Fibroblast of lung (primary cell): ENCODE data around the gene RNF175. TPM values are rescaled to one million over a fixed set of nuclear protein-coding genes. Genes with fewer than 3 reads are reported as not detected.

ENCODE experiments used
- DNase-seq, 2 donors: peaks; one replicate each; pipeline versions ENCODE4 v3.0.0 to v3.0.0-alpha.2; 2010; ENCODE audit warnings: low read depth in 2 of 2
- H2AFZ ChIP-seq: 2 replicates; pipeline ENCODE4 v1.5.1; 2012; ENCODE audit warnings: low read length, control low read depth, inconsistent platforms
- H3K27ac ChIP-seq: 2 replicates; pipeline ENCODE4 v1.5.1; 2011; ENCODE audit warnings: low read length, control low read depth; ENCODE audit not compliant: insufficient read depth
- H3K27me3 ChIP-seq: 2 replicates; pipeline ENCODE4 v1.5.1; 2011; ENCODE audit warnings: mild to moderate bottlenecking, low read length; ENCODE audit not compliant: control insufficient read depth, insufficient read depth
- H3K36me3 ChIP-seq: 2 replicates; pipeline ENCODE4 v1.5.1; 2011; ENCODE audit warnings: low read length; ENCODE audit not compliant: control insufficient read depth, insufficient read depth
- H3K4me1 ChIP-seq: 2 replicates; pipeline ENCODE4 v1.5.1; 2011; ENCODE audit warnings: low read length; ENCODE audit not compliant: control insufficient read depth, insufficient read depth; ENCODE audit errors: extremely low read depth
- H3K4me2 ChIP-seq: 2 replicates; pipeline ENCODE4 v1.5.1; 2011; ENCODE audit warnings: low read length, control low read depth; ENCODE audit not compliant: insufficient read depth; ENCODE audit errors: extremely low read depth
- H3K4me3 ChIP-seq, 4 experiments: fragments of 200-600 bp in 1 of 4; sonication (generic) in 1 of 4; replicated peaks in 1 of 4; 2 replicates each; pipeline ENCODE4 v1.5.1; 2011 to 2016; ENCODE audit warnings: low read length in 4 of 4, low read depth in 3 of 4, mild to moderate bottlenecking in 3 of 4, control low read depth in 2 of 4, inconsistent platforms in 1 of 4, mixed read lengths in 1 of 4; ENCODE audit not compliant: insufficient read depth in 1 of 4; ENCODE audit errors: control extremely low read depth in 1 of 4
- H3K79me2 ChIP-seq: 2 replicates; pipeline ENCODE4 v1.5.1; 2012; ENCODE audit warnings: mild to moderate bottlenecking, low read length, inconsistent platforms; ENCODE audit not compliant: control insufficient read depth, insufficient read depth
- H3K9ac ChIP-seq: 2 replicates; pipeline ENCODE4 v1.5.1; 2011; ENCODE audit warnings: mild to moderate bottlenecking, low read length, control low read depth; ENCODE audit not compliant: insufficient read depth
- H3K9me3 ChIP-seq: 2 replicates; pipeline ENCODE4 v1.5.1; 2012; ENCODE audit warnings: low read depth, low read length; ENCODE audit not compliant: control insufficient read depth, insufficient read depth
- H4K20me1 ChIP-seq: 2 replicates; pipeline ENCODE4 v1.5.1; 2011; ENCODE audit warnings: low read length; ENCODE audit not compliant: control insufficient read depth, insufficient read depth; ENCODE audit errors: extremely low read depth
- CTCF ChIP-seq, 2 donors: IDR thresholded peaks in 1 of 2; conservative IDR thresholded peaks in 1 of 2; 1 replicate in 1 of 2; 2 replicates in 1 of 2; pipeline ENCODE4 v1.5.1; 2011 to 2012; ENCODE audit warnings: low read length in 2 of 2, control low read depth in 1 of 2, inconsistent platforms in 1 of 2, low read depth in 1 of 2, mild to moderate bottlenecking in 1 of 2
- EZH2 ChIP-seq: IDR thresholded peaks from 2 replicates; pipeline ENCODE4 v1.5.1; 2012; ENCODE audit warnings: low read length, control low read depth, mild to moderate bottlenecking; ENCODE audit errors: missing control alignments
- polyA plus RNA-seq, 2 donors: library from polyadenylated mRNA; depleted of rRNA in 1 of 2; stranded (reverse) in 1 of 2; unstranded in 1 of 2; fragments of >200 nt; gene quantifications; 2 replicates each; pipeline ENCODE4 v1.2.1, GENCODE V29; 2011 to 2012; ENCODE audit warnings: missing spikeins in 1 of 2
- total RNA-seq: library from RNA; depleted of rRNA; stranded (reverse); fragments of >200 nt; gene quantifications from 2 replicates; pipeline ENCODE4 v1.2.1, GENCODE V29; 2014

The RNF175 gene
- total and polyA plus RNA-seq, 2 donors (not counting 1 experiment from before 2014, with no cell fraction given), result not detected

GRCh38 chr4:153741541-153741940, 18.3 kb downstream of the RNF175 start:
- Histone ChIP-seq H4K20me1 (no peaks in the 10 kb centered on the region), H3K9me3 (no peaks in the 10 kb centered on the region), H3K27ac (no peak overlapping the region), H3K36me3 (no peaks in the 10 kb centered on the region), H3K4me1 (no peaks in the 10 kb centered on the region), H2AFZ (no peak overlapping the region), H3K4me3 (no peak overlapping the region), H3K27me3 (no peaks in the 10 kb centered on the region), H3K79me2 (no peaks in the 10 kb centered on the region), H3K9ac (no peak overlapping the region), H3K4me2 (no peak overlapping the region)
- no peak for DNase-seq
- TF ChIP-seq EZH2, result no peak
- no peak for TF ChIP-seq CTCF (conservative IDR thresholded peaks at IDR 0.05 in 1 of 2, IDR thresholded peaks at IDR 0.05 in 1 of 2; ENCODE audit: low read depth in 1 of 2, low read length in 2 of 2)

DNA sequence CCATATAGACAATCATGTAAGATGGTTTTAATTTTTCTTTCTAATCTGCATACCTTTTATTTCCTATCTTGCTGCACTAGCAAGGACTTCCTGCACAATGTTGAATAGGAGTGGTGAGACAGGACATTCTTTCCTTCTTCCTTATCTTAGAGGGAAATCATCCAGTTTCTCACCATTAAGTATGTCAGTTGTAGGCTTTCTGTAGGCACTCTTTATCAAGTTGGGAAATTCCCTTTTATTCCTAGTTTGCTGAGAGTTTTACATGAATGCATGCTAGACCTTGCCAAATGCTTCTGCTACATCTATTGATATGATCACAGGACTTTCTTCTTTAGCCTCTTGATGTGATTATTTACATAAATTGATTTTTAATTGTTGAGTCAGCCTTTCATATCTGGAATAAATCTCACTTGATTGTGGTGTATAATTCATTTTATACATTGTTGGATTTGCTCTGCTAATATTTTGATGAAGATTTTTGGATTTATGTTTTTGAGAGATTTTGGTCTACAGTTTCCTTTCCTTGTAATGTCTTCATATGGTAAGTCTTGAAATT, 23.8 kb downstream of the RNF175 start:
- no peak overlapping the region for H3K4me3 ChIP-seq
- no peaks in the 10 kb centered on the region for H4K20me1 ChIP-seq
- no peak overlapping the region for H3K27ac ChIP-seq
- peak in 1 of 2 donors; percentile 52 for DNase-seq
- H3K4me1 ChIP-seq, result no peaks in the 10 kb centered on the region
- H3K27me3 ChIP-seq, result no peaks in the 10 kb centered on the region
- H3K9ac ChIP-seq, result no peak overlapping the region
- no peak overlapping the region for H3K4me2 ChIP-seq
- H3K79me2 ChIP-seq, result no peaks in the 10 kb centered on the region
- TF ChIP-seq EZH2 (no peak), CTCF (conservative IDR thresholded peaks at IDR 0.05 in 1 of 2, IDR thresholded peaks at IDR 0.05 in 1 of 2; ENCODE audit: low read depth in 1 of 2, low read length in 2 of 2) (no peak)
- H2AFZ ChIP-seq, result no peak overlapping the region
- H3K9me3 ChIP-seq, result no peaks in the 10 kb centered on the region
- no peaks in the 10 kb centered on the region for H3K36me3 ChIP-seq

DNA sequence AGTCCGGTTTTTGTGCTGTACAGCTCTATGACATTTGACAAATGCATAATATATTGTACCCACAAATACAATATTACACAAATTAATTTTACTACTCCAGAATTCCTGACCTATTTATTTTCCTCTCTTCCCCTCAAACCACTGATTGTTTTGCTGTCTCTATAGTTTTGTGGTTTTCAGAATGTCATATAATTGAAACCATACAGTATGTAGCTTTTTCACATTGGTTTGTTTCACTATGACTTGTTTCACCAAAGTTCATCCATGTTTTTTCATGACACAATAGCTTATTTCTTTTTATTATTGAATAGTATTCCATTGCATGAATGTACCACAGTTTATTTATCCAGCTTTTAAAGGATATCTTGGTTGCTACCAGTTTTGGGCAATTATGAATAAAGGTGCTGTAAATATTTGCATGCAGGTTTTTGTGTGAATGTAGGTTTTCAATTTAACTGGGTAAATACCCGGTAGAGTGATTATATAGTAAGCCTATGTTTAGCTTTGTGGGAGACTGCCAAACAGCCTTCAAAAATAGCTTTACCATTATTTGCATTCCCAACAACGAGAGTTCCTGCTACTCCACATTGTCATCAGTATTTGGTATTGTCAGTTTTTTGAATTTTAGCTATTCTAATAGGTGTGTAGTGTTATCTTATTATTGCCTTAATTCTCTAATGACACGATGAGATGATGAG, 25.9 kb downstream of the RNF175 start:
- H3K9me3 ChIP-seq, result no peaks in the 10 kb centered on the region
- H3K79me2 ChIP-seq, result no peaks in the 10 kb centered on the region
- H3K4me3 ChIP-seq, result no peak overlapping the region
- H3K4me2 ChIP-seq, result no peak overlapping the region
- TF ChIP-seq CTCF (conservative IDR thresholded peaks at IDR 0.05 in 1 of 2, IDR thresholded peaks at IDR 0.05 in 1 of 2; ENCODE audit: low read depth in 1 of 2, low read length in 2 of 2) (no peak), EZH2 (no peak)
- H4K20me1 ChIP-seq, result no peaks in the 10 kb centered on the region
- no peak overlapping the region for H2AFZ ChIP-seq
- DNase-seq, result no peak
- no peak overlapping the region for H3K9ac ChIP-seq
- H3K36me3 ChIP-seq, result no peaks in the 10 kb centered on the region
- H3K27me3 ChIP-seq, result no peaks in the 10 kb centered on the region
- H3K27ac ChIP-seq, result no peak overlapping the region
- H3K4me1 ChIP-seq, result no peaks in the 10 kb centered on the region
